Measurements from ENCODE around the gene DNAH1. TPM values are rescaled to one million over a fixed set of nuclear protein-coding genes. Genes with fewer than 3 reads are reported as not detected.

Gene DNAH1
- total and polyA plus RNA-seq, 2 donors: 3.3 to 9.0 TPM

GRCh38 chr3:52400275-52400793 is 84.2 kb downstream of the DNAH1 start:
- Histone ChIP-seq H3K4me3 (ENCODE audit: low read length in 2 of 2) (no peak overlapping the region), H3K36me3 (ENCODE audit: control insufficient read depth in 2 of 2, insufficient read depth in 2 of 2, low read length in 1 of 2) (peaks cover 60 to 63% of the 10 kb centered on the region in 2 donors), H3K27ac (ENCODE audit: low read depth in 1 of 2, low read length in 1 of 2) (no peak overlapping the region), H3K4me1 (ENCODE audit: control insufficient read depth in 2 of 2, insufficient read depth in 2 of 2, low read length in 2 of 2) (no peaks in the 10 kb centered on the region), H3K27me3 (ENCODE audit: control insufficient read depth in 2 of 2, insufficient read depth in 1 of 2, low read length in 1 of 2) (no peaks in the 10 kb centered on the region), H3K9me3 (ENCODE audit: control insufficient read depth in 2 of 2, insufficient read depth in 1 of 2, low read length in 1 of 2) (no peaks in the 10 kb centered on the region)
- WGBS: 97% methylated on average over 10 of the region's 10 CpGs
- no peak for DNase-seq (ENCODE audit: low read depth in 6 of 9, low spot score in 9 of 9)

DNA sequence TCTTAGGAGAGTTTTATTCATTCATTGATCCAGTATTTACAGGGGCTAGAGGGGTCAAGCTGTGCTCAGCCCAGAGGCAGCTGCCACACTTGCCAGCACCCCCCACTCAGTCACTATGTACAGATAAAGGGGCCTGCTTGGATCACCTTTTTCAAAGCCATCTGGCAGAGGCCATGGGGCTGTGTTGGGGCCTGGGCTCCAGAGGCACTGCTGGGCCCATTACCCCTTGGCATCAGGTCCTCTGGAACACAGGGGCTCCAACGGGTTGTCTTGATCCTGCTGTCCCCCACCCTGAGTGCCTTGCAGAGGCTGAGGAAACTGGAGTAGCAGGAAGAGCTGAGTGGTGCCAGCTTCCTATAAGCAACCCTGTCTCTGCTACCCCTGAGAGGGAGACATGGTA is 84.9 kb downstream of the DNAH1 start:
- Histone ChIP-seq H3K36me3 (ENCODE audit: control insufficient read depth in 2 of 2, insufficient read depth in 2 of 2, low read length in 1 of 2) (peaks cover 67 to 69% of the 10 kb centered on the region in 2 donors), H3K4me3 (ENCODE audit: low read length in 2 of 2) (no peak overlapping the region), H3K9me3 (ENCODE audit: control insufficient read depth in 2 of 2, insufficient read depth in 1 of 2, low read length in 1 of 2) (no peaks in the 10 kb centered on the region), H3K4me1 (ENCODE audit: control insufficient read depth in 2 of 2, insufficient read depth in 2 of 2, low read length in 2 of 2) (no peaks in the 10 kb centered on the region), H3K27me3 (ENCODE audit: control insufficient read depth in 2 of 2, insufficient read depth in 1 of 2, low read length in 1 of 2) (no peaks in the 10 kb centered on the region), H3K27ac (ENCODE audit: low read depth in 1 of 2, low read length in 1 of 2) (no peak overlapping the region)
- 97% methylated on average over 1 of the region's 1 CpG for WGBS
- DNase-seq (ENCODE audit: low read depth in 6 of 9, low spot score in 9 of 9): no peak

GRCh38 chr3:52401551-52401950 is 85.4 kb downstream of the DNAH1 start:
- DNase-seq (ENCODE audit: low read depth in 6 of 9, low spot score in 9 of 9): no peak
- Histone ChIP-seq H3K4me1 (ENCODE audit: control insufficient read depth in 2 of 2, insufficient read depth in 2 of 2, low read length in 2 of 2) (no peaks in the 10 kb centered on the region), H3K27me3 (ENCODE audit: control insufficient read depth in 2 of 2, insufficient read depth in 1 of 2, low read length in 1 of 2) (no peaks in the 10 kb centered on the region), H3K9me3 (ENCODE audit: control insufficient read depth in 2 of 2, insufficient read depth in 1 of 2, low read length in 1 of 2) (no peaks in the 10 kb centered on the region), H3K4me3 (ENCODE audit: low read length in 2 of 2) (no peak overlapping the region), H3K27ac (ENCODE audit: low read depth in 1 of 2, low read length in 1 of 2) (no peak overlapping the region), H3K36me3 (ENCODE audit: control insufficient read depth in 2 of 2, insufficient read depth in 2 of 2, low read length in 1 of 2) (peaks cover 73 to 75% of the 10 kb centered on the region in 2 donors)
- 93% methylated on average over 1 of the region's 1 CpG for WGBS

GRCh38 chr3:52402101-52402521 is 86.0 kb downstream of the DNAH1 start:
- no peak overlapping the region for H3K27ac ChIP-seq (ENCODE audit: low read depth in 1 of 2, low read length in 1 of 2)
- H3K9me3 ChIP-seq (ENCODE audit: control insufficient read depth in 2 of 2, insufficient read depth in 1 of 2, low read length in 1 of 2): no peaks in the 10 kb centered on the region
- H3K4me3 ChIP-seq (ENCODE audit: low read length in 2 of 2): no peak overlapping the region
- DNase-seq (ENCODE audit: low read depth in 6 of 9, low spot score in 9 of 9): no peak
- no peaks in the 10 kb centered on the region for H3K27me3 ChIP-seq (ENCODE audit: control insufficient read depth in 2 of 2, insufficient read depth in 1 of 2, low read length in 1 of 2)
- no peaks in the 10 kb centered on the region for H3K4me1 ChIP-seq (ENCODE audit: control insufficient read depth in 2 of 2, insufficient read depth in 2 of 2, low read length in 2 of 2)
- H3K36me3 ChIP-seq (ENCODE audit: control insufficient read depth in 2 of 2, insufficient read depth in 2 of 2, low read length in 1 of 2): peaks cover 78 to 80% of the 10 kb centered on the region in 2 donors
- 98% methylated on average over 16 of the region's 16 CpGs for WGBS

- no peak overlapping the region for H3K4me3 ChIP-seq (ENCODE audit: low read length in 2 of 2)
- H3K27me3 ChIP-seq (ENCODE audit: control insufficient read depth in 2 of 2, insufficient read depth in 1 of 2, low read length in 1 of 2): no peaks in the 10 kb centered on the region
- H3K36me3 ChIP-seq (ENCODE audit: control insufficient read depth in 2 of 2, insufficient read depth in 2 of 2, low read length in 1 of 2): peaks cover 85 to 87% of the 10 kb centered on the region in 2 donors
- no peak for DNase-seq (ENCODE audit: low read depth in 6 of 9, low spot score in 9 of 9)
- H3K27ac ChIP-seq (ENCODE audit: low read depth in 1 of 2, low read length in 1 of 2): no peak overlapping the region
- peaks cover 0 to 2% of the 10 kb centered on the region in 2 donors for H3K4me1 ChIP-seq (ENCODE audit: control insufficient read depth in 2 of 2, insufficient read depth in 2 of 2, low read length in 2 of 2)
- 97% methylated on average over 11 of the region's 11 CpGs for WGBS
- H3K9me3 ChIP-seq (ENCODE audit: control insufficient read depth in 2 of 2, insufficient read depth in 1 of 2, low read length in 1 of 2): no peaks in the 10 kb centered on the region
These were observed 86.7 kb downstream of the DNAH1 start for GRCh38 chr3:52402706-52403270.

- Histone ChIP-seq H3K9me3 (ENCODE audit: control insufficient read depth in 2 of 2, insufficient read depth in 1 of 2, low read length in 1 of 2) (no peaks in the 10 kb centered on the region), H3K27me3 (ENCODE audit: control insufficient read depth in 2 of 2, insufficient read depth in 1 of 2, low read length in 1 of 2) (no peaks in the 10 kb centered on the region), H3K27ac (ENCODE audit: low read depth in 1 of 2, low read length in 1 of 2) (no peak overlapping the region), H3K4me1 (ENCODE audit: control insufficient read depth in 2 of 2, insufficient read depth in 2 of 2, low read length in 2 of 2) (peaks cover 2 to 8% of the 10 kb centered on the region in 2 donors), H3K36me3 (ENCODE audit: control insufficient read depth in 2 of 2, insufficient read depth in 2 of 2, low read length in 1 of 2) (peaks cover 89 to 93% of the 10 kb centered on the region in 2 donors), H3K4me3 (ENCODE audit: low read length in 2 of 2) (no peak overlapping the region)
- WGBS: 98% methylated on average over 19 of the region's 19 CpGs
- DNase-seq (ENCODE audit: low read depth in 6 of 9, low spot score in 9 of 9): no peak
These were observed 87.2 kb downstream of the DNAH1 start for GRCh38 chr3:52403271-52403841.

- no peak overlapping the region for H3K27ac ChIP-seq (ENCODE audit: low read depth in 1 of 2, low read length in 1 of 2)
- H3K4me1 ChIP-seq (ENCODE audit: control insufficient read depth in 2 of 2, insufficient read depth in 2 of 2, low read length in 2 of 2): peaks cover 7 to 14% of the 10 kb centered on the region in 2 donors
- no peak for DNase-seq (ENCODE audit: low read depth in 6 of 9, low spot score in 9 of 9)
- H3K4me3 ChIP-seq (ENCODE audit: low read length in 2 of 2): no peak overlapping the region
- 99% methylated on average over 3 of the region's 3 CpGs for WGBS
- H3K27me3 ChIP-seq (ENCODE audit: control insufficient read depth in 2 of 2, insufficient read depth in 1 of 2, low read length in 1 of 2): no peaks in the 10 kb centered on the region
- peaks cover 89 to 93% of the 10 kb centered on the region in 2 donors for H3K36me3 ChIP-seq (ENCODE audit: control insufficient read depth in 2 of 2, insufficient read depth in 2 of 2, low read length in 1 of 2)
- no peaks in the 10 kb centered on the region for H3K9me3 ChIP-seq (ENCODE audit: control insufficient read depth in 2 of 2, insufficient read depth in 1 of 2, low read length in 1 of 2)
These were observed 87.8 kb downstream of the DNAH1 start for GRCh38 chr3:52403955-52404354.

GRCh38 chr3:52404391-52404790 is 88.3 kb downstream of the DNAH1 start:
- H3K4me1 ChIP-seq (ENCODE audit: control insufficient read depth in 2 of 2, insufficient read depth in 2 of 2, low read length in 2 of 2): peaks cover 7 to 18% of the 10 kb centered on the region in 2 donors
- no peak for DNase-seq (ENCODE audit: low read depth in 6 of 9, low spot score in 9 of 9)

DNA sequence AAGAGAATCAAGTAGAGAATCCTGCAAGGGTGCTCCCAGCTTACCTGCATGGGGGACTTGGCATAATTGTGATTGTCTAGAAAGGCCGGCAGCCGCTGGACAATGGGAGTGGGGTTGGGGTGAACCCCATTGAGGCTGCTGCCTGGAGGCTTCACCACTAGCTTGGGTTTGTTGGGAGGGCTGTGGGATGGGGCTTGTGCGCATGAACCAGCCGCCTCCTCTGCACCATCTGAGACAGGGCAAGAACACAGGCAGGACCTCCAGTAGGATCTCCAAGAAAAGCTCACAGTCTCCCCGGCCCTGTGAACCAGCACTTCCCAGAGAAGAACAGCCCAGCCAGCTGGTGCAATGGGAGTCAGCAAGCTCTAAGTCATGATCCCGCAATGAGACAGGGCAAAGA is 88.9 kb downstream of the DNAH1 start:
- H3K27me3 ChIP-seq (ENCODE audit: control insufficient read depth in 2 of 2, insufficient read depth in 1 of 2, low read length in 1 of 2): no peaks in the 10 kb centered on the region
- DNase-seq (ENCODE audit: low read depth in 6 of 9, low spot score in 9 of 9): no peak
- WGBS: 98% methylated on average over 6 of the region's 6 CpGs
- H3K27ac ChIP-seq (ENCODE audit: low read depth in 1 of 2, low read length in 1 of 2): no peak overlapping the region
- peaks cover 81 to 83% of the 10 kb centered on the region in 2 donors for H3K36me3 ChIP-seq (ENCODE audit: control insufficient read depth in 2 of 2, insufficient read depth in 2 of 2, low read length in 1 of 2)
- no peak overlapping the region for H3K4me3 ChIP-seq (ENCODE audit: low read length in 2 of 2)
- no peaks in the 10 kb centered on the region for H3K9me3 ChIP-seq (ENCODE audit: control insufficient read depth in 2 of 2, insufficient read depth in 1 of 2, low read length in 1 of 2)
- peaks cover 7 to 20% of the 10 kb centered on the region in 2 donors for H3K4me1 ChIP-seq (ENCODE audit: control insufficient read depth in 2 of 2, insufficient read depth in 2 of 2, low read length in 2 of 2)

More at GRCh38 chr3:52404391-52404790, 88.3 kb downstream of the DNAH1 start:
- WGBS: over 99% methylated on average over 10 of the region's 10 CpGs
- Histone ChIP-seq H3K27me3 (ENCODE audit: control insufficient read depth in 2 of 2, insufficient read depth in 1 of 2, low read length in 1 of 2) (no peaks in the 10 kb centered on the region), H3K4me3 (ENCODE audit: low read length in 2 of 2) (no peak overlapping the region), H3K9me3 (ENCODE audit: control insufficient read depth in 2 of 2, insufficient read depth in 1 of 2, low read length in 1 of 2) (no peaks in the 10 kb centered on the region), H3K27ac (ENCODE audit: low read depth in 1 of 2, low read length in 1 of 2) (no peak overlapping the region), H3K36me3 (ENCODE audit: control insufficient read depth in 2 of 2, insufficient read depth in 2 of 2, low read length in 1 of 2) (peaks cover 88% of the 10 kb centered on the region in 2 donors)

All from thymus (tissue), 11 donors.